HG02610 (cell line): Measurements from ENCODE around the gene INS.
"Not testable (repeated sequence)": the region's sequence is repeated elsewhere in the genome, so short reads cannot be mapped to it uniquely, and the experiment has no call there.

Experiments
- ATAC-seq: cut with Tn5 transposase; IDR thresholded peaks from one replicate; pipeline ENCODE4 v1.9.1; 2021; ENCODE audit warnings: mild to moderate bottlenecking, moderate library complexity; ENCODE audit not compliant: unreplicated experiment

INS gene

GRCh38 chr11:2199466-2200341 is 38.7 kb upstream of the INS start:
- no peak for ATAC-seq

GRCh38 chr11:2198621-2199365 is 37.8 kb upstream of the INS start:
- no peak for ATAC-seq

DNA sequence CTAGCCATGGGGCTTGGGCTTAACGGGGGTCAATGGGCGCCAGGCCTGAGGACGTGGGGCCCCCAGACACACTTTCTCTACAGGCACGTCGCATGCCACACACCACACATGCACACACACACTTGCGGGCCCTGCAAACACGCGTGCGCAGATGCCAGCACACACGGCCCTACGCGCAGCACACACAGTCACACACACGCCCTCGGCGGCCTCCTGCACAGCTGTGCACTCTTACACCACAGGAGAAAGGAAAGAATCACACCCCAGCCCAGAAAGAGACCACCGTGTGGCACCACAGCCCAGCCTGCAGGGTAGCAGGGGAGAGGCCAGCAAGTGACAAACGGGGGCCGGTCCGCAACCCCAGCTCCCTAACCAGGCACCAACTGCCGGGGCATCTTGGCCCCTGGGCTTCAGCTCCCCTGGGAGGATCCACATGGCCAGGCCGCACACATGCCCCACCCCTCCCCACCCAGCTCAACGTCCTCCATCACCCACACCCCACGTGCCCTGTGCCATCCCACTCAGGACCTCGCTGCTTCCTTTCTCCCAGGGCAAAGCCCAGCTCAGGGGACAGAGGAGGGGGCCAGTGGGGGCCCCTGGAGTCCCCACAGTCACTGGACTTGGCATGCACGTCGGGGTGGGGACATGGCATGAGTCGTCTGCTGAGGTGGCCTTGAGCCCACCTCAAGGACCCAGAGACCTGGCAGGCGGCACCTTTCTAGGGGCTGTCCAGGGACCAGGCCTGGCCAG is 36.9 kb upstream of the INS start:
- no peak for ATAC-seq

GRCh38 chr11:2196970-2197770 is 36.2 kb upstream of the INS start:
- ATAC-seq: no peak

DNA sequence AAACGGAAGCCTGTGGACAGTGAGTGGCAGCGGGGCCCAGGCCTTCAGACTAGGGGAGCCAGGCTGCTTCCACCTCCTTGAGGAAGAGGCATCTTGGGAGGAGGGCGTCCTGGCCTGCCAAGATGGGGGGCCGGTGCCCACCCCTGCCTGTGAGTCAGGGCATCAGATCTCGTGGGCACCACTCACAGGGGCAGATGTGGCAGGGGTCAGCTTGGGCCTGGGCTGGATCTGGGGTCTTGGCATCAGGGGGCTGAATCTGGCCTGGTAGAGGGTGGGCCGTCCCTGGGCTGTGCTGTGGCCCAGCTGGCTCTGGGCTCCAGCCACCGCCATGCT is 34.7 kb upstream of the INS start:
- ATAC-seq: no peak

GRCh38 chr11:2194877-2195755 is 34.1 kb upstream of the INS start:
- no peak for ATAC-seq

GRCh38 chr11:2193888-2194595 is 33.0 kb upstream of the INS start:
- not testable (repeated sequence) for ATAC-seq

DNA sequence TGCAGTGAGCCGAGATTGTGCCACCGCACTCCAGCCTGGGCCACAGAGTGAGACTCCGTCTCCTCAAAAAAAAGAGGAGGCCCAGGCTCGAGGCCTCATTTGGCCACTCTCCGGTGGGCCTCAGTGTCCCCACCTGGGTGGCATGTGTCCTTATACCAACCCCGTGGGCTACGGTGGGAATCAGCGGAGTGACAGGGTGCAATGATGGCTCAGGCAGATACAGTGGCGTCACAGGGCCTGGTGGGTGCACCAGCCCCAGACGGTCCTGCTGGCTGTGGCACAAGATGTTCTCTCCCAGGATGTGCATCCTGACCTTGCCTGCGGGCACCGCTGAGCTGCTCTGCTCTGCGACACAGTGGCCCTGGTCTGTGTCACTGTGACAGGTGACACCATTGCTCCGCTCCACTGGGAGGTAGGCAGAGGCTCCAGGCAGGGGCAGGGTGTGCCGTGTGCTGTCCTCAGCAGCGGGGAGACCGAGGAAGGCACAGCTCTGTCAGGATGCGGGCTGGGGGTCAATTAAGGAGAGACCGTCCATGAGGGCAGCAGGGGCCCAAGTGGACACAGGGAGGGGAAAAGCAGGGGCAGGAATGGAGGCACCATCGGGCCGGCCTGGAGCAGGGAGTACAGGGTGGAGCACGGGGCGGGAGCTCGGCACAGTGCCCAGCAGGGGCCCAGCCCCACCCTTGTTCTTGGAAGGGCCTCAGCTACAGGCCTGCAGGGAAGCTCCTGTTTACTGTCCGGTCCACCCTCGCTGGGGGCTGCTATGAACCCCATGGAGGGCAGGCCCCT is 32.3 kb upstream of the INS start:
- no peak for ATAC-seq

DNA sequence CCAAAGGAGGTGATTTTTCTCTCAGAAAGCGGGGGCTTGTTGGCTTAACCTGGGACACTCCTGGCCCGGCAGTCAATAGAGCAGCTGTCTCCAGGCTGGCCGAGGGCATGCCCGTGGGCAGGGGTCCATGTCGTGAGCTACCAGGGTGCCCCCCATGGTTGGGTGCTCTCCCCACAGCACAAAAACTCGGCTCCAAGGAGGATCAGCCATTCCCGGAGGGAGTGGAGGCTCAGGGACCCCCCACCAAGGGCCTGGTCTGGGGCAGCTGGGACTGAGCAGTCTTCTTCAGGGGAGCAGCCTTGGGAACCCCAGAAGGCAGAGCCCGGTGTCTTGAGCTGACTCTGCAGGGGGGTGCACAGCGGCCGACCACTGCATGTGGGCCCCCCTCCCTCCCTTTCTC is 31.4 kb upstream of the INS start:
- ATAC-seq: no peak

- ATAC-seq: no peak
These were observed 30.9 kb upstream of the INS start for GRCh38 chr11:2191883-2192282.

GRCh38 chr11:2190657-2191471 is 29.9 kb upstream of the INS start:
- ATAC-seq: no peak

DNA sequence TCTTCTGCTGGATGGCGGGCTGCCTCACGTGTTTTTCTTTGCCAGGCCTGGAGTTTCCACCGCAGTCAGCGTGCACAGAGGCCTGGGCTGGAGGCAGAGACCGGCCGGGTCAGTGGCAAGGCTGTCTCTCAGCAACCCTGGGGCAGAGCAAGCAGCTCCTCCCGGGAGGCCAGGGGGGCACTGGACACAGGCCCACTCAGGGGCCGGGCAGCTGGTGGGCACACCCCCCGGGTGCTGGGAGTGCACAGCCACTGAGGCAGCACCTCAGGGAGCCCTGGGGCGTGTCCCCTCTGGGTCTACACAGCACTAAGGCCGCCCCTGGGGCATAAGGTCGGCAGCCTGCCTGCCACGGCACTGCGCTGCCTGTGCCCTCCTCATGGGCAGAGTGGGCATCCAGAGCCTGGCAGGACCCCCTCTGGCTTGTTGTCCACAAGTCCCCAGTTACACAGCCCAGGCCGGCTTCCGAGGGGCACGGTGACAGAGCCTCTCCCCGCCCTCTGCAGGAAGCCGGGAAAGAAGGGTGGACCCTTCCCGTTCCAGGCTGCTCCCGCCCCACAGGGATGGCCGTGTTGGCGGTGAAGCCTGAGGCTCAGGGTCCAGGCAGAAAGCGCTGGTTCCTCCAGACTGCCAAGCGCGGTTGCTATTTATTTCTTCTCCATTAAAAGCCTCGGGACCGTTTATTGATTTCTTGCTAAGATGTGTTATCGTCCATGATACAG is 29.1 kb upstream of the INS start:
- ATAC-seq: no peak

GRCh38 chr11:2188745-2189144 is 27.7 kb upstream of the INS start:
- ATAC-seq: no peak

DNA sequence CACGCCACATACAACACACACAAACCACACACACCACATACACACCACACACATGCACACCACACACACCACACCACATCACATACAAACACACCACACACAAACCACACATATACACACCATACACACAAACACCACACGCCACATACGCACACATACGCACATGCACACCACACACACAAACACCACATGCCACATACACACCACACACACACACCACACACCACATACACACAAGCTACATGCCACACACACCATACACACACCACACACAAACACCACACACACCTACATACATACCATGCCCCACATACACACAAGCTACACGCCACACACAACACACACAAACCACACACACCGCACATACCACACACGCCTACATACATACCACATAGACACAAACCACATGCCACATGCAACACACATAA is 26.3 kb upstream of the INS start:
- no peak for ATAC-seq

DNA sequence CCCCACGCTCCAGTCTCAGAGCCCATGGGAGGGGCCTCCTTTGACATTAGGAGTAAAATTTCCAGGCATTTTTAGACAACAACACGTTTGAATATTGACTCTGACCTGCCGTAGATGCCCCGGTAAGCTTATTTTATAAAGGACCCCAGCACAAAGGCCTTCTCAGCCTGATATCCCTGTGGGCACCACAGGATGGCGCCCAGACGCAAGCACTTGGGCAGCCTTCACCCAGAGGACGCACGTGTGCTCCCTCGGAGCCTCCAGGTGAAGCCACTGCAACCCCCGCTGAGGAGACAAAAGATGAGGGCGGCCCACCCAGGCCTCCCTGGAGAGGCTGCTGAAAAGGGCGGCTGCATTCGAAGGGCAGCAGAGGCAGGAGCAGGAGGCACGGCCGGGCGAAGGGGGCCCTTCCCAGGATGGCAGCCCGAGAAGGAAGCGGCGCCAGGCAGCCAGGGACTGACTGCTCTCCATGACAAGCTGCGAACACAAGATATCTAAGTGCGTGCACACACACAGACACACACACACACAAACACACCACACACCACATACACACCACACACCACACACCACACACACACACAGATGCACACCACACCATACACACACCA is 25.8 kb upstream of the INS start:
- no peak for ATAC-seq

GRCh38 chr11:2185324-2186085 is 24.5 kb upstream of the INS start:
- no peak for ATAC-seq
